GM12892 (cell line): ENCODE results near the gene LZTS3.

Experiments used
- DNase-seq: peaks from one replicate; pipeline ENCODE4 v3.0.0; 2011; ENCODE audit not compliant: insufficient read length
- FAIRE-seq: peaks from 2 replicates; lab custom pipeline; 2011; peaks lifted over from hg19 to GRCh38; lab: Jason Lieb, UNC
- POLR2A ChIP-seq: IDR thresholded peaks from 2 replicates; pipeline ENCODE4 v1.6.1; 2011; ENCODE audit warnings: low read depth, low read length, control low read depth
- POLR2AphosphoS5 ChIP-seq: IDR thresholded peaks from 2 replicates; pipeline ENCODE4 v1.6.1; 2011; ENCODE audit warnings: low read depth, low read length, control low read depth
- TAF1 ChIP-seq: IDR thresholded peaks from 2 replicates; pipeline ENCODE4 v1.6.1; 2011; ENCODE audit warnings: low read depth, mild to moderate bottlenecking, control low read depth, low read length, borderline replicate concordance

The LZTS3 gene

GRCh38 chr20:3172126-3172932 is 1.0 kb downstream of the LZTS3 start:
- DNase-seq (no peak), FAIRE-seq (no peak)

GRCh38 chr20:3171391-3172125 is 1.8 kb downstream of the LZTS3 start:
- TF ChIP-seq TAF1 (no peak), POLR2AphosphoS5 (no peak), POLR2A (no peak)
- FAIRE-seq (no peak), DNase-seq (no peak)

More at GRCh38 chr20:3172126-3172932, 1.0 kb downstream of the LZTS3 start:
- TF ChIP-seq POLR2A (no peak), POLR2AphosphoS5 (no peak), TAF1 (no peak)

GRCh38 chr20:3168829-3169590 is 4.3 kb downstream of the LZTS3 start:
- TF ChIP-seq TAF1 (no peak), POLR2AphosphoS5 (no peak), POLR2A (no peak)
- no peak for FAIRE-seq
- DNase-seq = no peak

- FAIRE-seq = no peak
- TF ChIP-seq TAF1 = no peak
- no peak for TF ChIP-seq POLR2A
- no peak for TF ChIP-seq POLR2AphosphoS5
- DNase-seq = peak; percentile 25
Observed at GRCh38 chr20:3168079-3168828, 5.1 kb downstream of the LZTS3 start.

GRCh38 chr20:3167738-3168078 is 5.6 kb downstream of the LZTS3 start:
- DNase-seq (no peak), FAIRE-seq (no peak)
- TF ChIP-seq TAF1 (no peak), POLR2A (no peak), POLR2AphosphoS5 (no peak)

GRCh38 chr20:3166913-3167342 is 6.4 kb downstream of the LZTS3 start:
- DNase-seq = no peak
- FAIRE-seq = no peak
- TF ChIP-seq POLR2A (no peak), TAF1 (no peak), POLR2AphosphoS5 (no peak)

- no peak for TF ChIP-seq POLR2A
- TF ChIP-seq POLR2AphosphoS5 = no peak
- no peak for TF ChIP-seq TAF1
- no peak for DNase-seq
- FAIRE-seq = no peak
Observed at GRCh38 chr20:3166338-3166912, 6.9 kb downstream of the LZTS3 start.

- DNase-seq (peak; percentile 20), FAIRE-seq (no peak)
- TF ChIP-seq POLR2A = no peak
- no peak for TF ChIP-seq POLR2AphosphoS5
- no peak for TF ChIP-seq TAF1
Observed at GRCh38 chr20:3165473-3166337, 7.6 kb downstream of the LZTS3 start.

- no peak for FAIRE-seq
- no peak for DNase-seq
- TF ChIP-seq POLR2A (no peak), TAF1 (no peak), POLR2AphosphoS5 (no peak)
Observed at GRCh38 chr20:3164763-3165410, 8.5 kb downstream of the LZTS3 start.

- FAIRE-seq (no peak), DNase-seq (no peak)
- TF ChIP-seq TAF1 = no peak
- TF ChIP-seq POLR2A = no peak
- TF ChIP-seq POLR2AphosphoS5 = no peak
Observed at GRCh38 chr20:3164043-3164762, 9.1 kb downstream of the LZTS3 start.
